Fibroblast of lung (primary cell): ENCODE data around the gene GLB1L3. TPM values are rescaled to one million over a fixed set of nuclear protein-coding genes. Genes with fewer than 3 reads are reported as not detected.

ENCODE experiments used
- DNase-seq, 2 donors: peaks; one replicate each; pipeline versions ENCODE4 v3.0.0 to v3.0.0-alpha.2; 2010; ENCODE audit warnings: low read depth in 2 of 2
- H2AFZ ChIP-seq: 2 replicates; pipeline ENCODE4 v1.5.1; 2012; ENCODE audit warnings: low read length, control low read depth, inconsistent platforms
- H3K27ac ChIP-seq: 2 replicates; pipeline ENCODE4 v1.5.1; 2011; ENCODE audit warnings: low read length, control low read depth; ENCODE audit not compliant: insufficient read depth
- H3K27me3 ChIP-seq: 2 replicates; pipeline ENCODE4 v1.5.1; 2011; ENCODE audit warnings: mild to moderate bottlenecking, low read length; ENCODE audit not compliant: control insufficient read depth, insufficient read depth
- H3K36me3 ChIP-seq: 2 replicates; pipeline ENCODE4 v1.5.1; 2011; ENCODE audit warnings: low read length; ENCODE audit not compliant: control insufficient read depth, insufficient read depth
- H3K4me1 ChIP-seq: 2 replicates; pipeline ENCODE4 v1.5.1; 2011; ENCODE audit warnings: low read length; ENCODE audit not compliant: control insufficient read depth, insufficient read depth; ENCODE audit errors: extremely low read depth
- H3K4me2 ChIP-seq: 2 replicates; pipeline ENCODE4 v1.5.1; 2011; ENCODE audit warnings: low read length, control low read depth; ENCODE audit not compliant: insufficient read depth; ENCODE audit errors: extremely low read depth
- H3K4me3 ChIP-seq, 4 experiments: fragments of 200-600 bp in 1 of 4; sonication (generic) in 1 of 4; replicated peaks in 1 of 4; 2 replicates each; pipeline ENCODE4 v1.5.1; 2011 to 2016; ENCODE audit warnings: low read length in 4 of 4, low read depth in 3 of 4, mild to moderate bottlenecking in 3 of 4, control low read depth in 2 of 4, inconsistent platforms in 1 of 4, mixed read lengths in 1 of 4; ENCODE audit not compliant: insufficient read depth in 1 of 4; ENCODE audit errors: control extremely low read depth in 1 of 4
- H3K79me2 ChIP-seq: 2 replicates; pipeline ENCODE4 v1.5.1; 2012; ENCODE audit warnings: mild to moderate bottlenecking, low read length, inconsistent platforms; ENCODE audit not compliant: control insufficient read depth, insufficient read depth
- H3K9ac ChIP-seq: 2 replicates; pipeline ENCODE4 v1.5.1; 2011; ENCODE audit warnings: mild to moderate bottlenecking, low read length, control low read depth; ENCODE audit not compliant: insufficient read depth
- H3K9me3 ChIP-seq: 2 replicates; pipeline ENCODE4 v1.5.1; 2012; ENCODE audit warnings: low read depth, low read length; ENCODE audit not compliant: control insufficient read depth, insufficient read depth
- H4K20me1 ChIP-seq: 2 replicates; pipeline ENCODE4 v1.5.1; 2011; ENCODE audit warnings: low read length; ENCODE audit not compliant: control insufficient read depth, insufficient read depth; ENCODE audit errors: extremely low read depth
- EZH2 ChIP-seq: IDR thresholded peaks from 2 replicates; pipeline ENCODE4 v1.5.1; 2012; ENCODE audit warnings: low read length, control low read depth, mild to moderate bottlenecking; ENCODE audit errors: missing control alignments
- polyA plus RNA-seq, 2 donors: library from polyadenylated mRNA; depleted of rRNA in 1 of 2; stranded (reverse) in 1 of 2; unstranded in 1 of 2; fragments of >200 nt; gene quantifications; 2 replicates each; pipeline ENCODE4 v1.2.1, GENCODE V29; 2011 to 2012; ENCODE audit warnings: missing spikeins in 1 of 2
- total RNA-seq: library from RNA; depleted of rRNA; stranded (reverse); fragments of >200 nt; gene quantifications from 2 replicates; pipeline ENCODE4 v1.2.1, GENCODE V29; 2014
- TF ChIP-seq, protein P1 (sequence below), 2 donors: IDR thresholded peaks in 1 of 2; conservative IDR thresholded peaks in 1 of 2; 1 replicate in 1 of 2; 2 replicates in 1 of 2; pipeline ENCODE4 v1.5.1; 2011 to 2012; ENCODE audit warnings: low read length in 2 of 2, control low read depth in 1 of 2, inconsistent platforms in 1 of 2, low read depth in 1 of 2, mild to moderate bottlenecking in 1 of 2

The GLB1L3 gene
- total and polyA plus RNA-seq, 2 donors (not counting 1 experiment from before 2014, with no cell fraction given): not detected

DNA sequence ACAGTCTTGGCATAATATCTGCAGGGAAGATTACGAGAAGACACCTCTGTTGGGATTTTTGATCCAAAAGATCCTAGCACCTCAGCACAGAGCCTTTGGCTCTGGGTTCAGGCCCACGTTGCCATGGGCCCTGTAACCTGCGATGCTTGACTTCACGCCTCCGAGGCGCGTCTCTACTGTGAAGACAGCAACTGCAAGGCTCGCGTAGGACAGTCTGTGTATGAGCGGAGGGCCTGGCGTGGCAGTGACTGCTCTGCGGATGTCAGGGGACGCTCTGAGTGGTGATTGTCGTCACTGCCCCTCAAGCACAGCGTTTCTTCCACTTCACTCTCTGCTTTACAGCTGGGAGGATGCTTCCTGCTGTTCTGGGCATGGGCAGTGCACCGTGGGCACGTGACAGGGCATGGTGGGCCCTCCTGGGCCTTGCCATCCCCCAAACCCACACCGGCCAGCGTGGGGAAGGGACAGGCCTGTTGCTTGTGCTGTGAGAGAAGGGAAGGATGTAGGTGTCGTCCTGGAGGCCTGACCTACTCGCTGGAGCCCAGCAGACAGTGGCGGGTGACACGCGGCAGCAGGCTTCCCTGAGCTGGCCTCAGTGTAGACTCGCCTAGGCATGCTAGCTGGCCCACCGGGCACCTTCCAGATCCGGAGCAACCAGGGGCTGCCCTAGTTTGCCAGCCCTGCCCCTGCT lies 82.1 kb downstream of the GLB1L3 start:
- Histone ChIP-seq H3K36me3 (no peaks in the 10 kb centered on the region), H3K27me3 (no peaks in the 10 kb centered on the region), H4K20me1 (no peaks in the 10 kb centered on the region), H3K79me2 (no peaks in the 10 kb centered on the region), H3K4me3 (no peak overlapping the region), H3K27ac (no peak overlapping the region), H3K4me2 (no peak overlapping the region), H2AFZ (no peak overlapping the region), H3K9ac (no peak overlapping the region), H3K4me1 (no peaks in the 10 kb centered on the region), H3K9me3 (no peaks in the 10 kb centered on the region)
- no peak for DNase-seq
- TF ChIP-seq, protein P1, sequence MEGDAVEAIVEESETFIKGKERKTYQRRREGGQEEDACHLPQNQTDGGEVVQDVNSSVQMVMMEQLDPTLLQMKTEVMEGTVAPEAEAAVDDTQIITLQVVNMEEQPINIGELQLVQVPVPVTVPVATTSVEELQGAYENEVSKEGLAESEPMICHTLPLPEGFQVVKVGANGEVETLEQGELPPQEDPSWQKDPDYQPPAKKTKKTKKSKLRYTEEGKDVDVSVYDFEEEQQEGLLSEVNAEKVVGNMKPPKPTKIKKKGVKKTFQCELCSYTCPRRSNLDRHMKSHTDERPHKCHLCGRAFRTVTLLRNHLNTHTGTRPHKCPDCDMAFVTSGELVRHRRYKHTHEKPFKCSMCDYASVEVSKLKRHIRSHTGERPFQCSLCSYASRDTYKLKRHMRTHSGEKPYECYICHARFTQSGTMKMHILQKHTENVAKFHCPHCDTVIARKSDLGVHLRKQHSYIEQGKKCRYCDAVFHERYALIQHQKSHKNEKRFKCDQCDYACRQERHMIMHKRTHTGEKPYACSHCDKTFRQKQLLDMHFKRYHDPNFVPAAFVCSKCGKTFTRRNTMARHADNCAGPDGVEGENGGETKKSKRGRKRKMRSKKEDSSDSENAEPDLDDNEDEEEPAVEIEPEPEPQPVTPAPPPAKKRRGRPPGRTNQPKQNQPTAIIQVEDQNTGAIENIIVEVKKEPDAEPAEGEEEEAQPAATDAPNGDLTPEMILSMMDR (conservative IDR thresholded peaks at IDR 0.05 in 1 of 2, IDR thresholded peaks at IDR 0.05 in 1 of 2; ENCODE audit: low read depth in 1 of 2, low read length in 2 of 2): no peak
- no peak for TF ChIP-seq EZH2

DNA sequence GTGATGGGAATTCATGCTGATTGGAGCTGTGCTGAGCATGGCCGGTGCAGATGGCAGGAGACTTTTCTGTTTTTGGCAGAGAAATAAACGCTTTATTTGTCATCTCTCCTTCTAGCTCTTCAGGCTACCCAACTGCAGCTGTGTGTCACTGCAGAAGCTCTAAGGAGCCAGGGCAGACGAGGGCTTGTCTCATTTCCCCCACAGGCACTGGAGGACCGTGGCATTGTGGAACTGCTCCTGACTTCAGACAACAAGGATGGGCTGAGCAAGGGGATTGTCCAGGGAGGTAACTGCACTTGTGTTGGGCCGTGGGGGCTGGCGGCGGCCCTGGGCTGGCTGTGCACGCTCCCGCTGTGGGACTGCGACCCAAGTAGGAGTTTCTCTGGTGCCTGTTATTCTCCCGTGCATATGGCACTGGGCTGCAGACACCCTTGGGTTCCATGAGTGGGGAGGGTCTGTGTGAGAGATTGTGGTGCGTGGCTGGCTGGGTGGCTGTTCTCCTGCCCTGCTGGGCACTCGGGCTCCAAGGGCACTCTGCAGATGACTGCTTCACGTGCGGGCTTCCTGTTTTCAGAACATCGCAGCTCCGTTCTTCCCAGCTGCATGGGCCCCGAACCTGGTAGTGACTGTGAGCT lies 82.8 kb downstream of the GLB1L3 start:
- Histone ChIP-seq H3K9ac (no peak overlapping the region), H3K36me3 (no peaks in the 10 kb centered on the region), H2AFZ (no peak overlapping the region), H3K27me3 (no peaks in the 10 kb centered on the region), H3K27ac (no peak overlapping the region), H3K4me2 (no peak overlapping the region), H4K20me1 (no peaks in the 10 kb centered on the region), H3K4me3 (no peak overlapping the region), H3K9me3 (no peaks in the 10 kb centered on the region), H3K79me2 (no peaks in the 10 kb centered on the region), H3K4me1 (no peaks in the 10 kb centered on the region)
- no peak for DNase-seq
- no peak for TF ChIP-seq EZH2
- TF ChIP-seq, protein P1 (conservative IDR thresholded peaks at IDR 0.05 in 1 of 2, IDR thresholded peaks at IDR 0.05 in 1 of 2; ENCODE audit: low read depth in 1 of 2, low read length in 2 of 2): no peak

DNA sequence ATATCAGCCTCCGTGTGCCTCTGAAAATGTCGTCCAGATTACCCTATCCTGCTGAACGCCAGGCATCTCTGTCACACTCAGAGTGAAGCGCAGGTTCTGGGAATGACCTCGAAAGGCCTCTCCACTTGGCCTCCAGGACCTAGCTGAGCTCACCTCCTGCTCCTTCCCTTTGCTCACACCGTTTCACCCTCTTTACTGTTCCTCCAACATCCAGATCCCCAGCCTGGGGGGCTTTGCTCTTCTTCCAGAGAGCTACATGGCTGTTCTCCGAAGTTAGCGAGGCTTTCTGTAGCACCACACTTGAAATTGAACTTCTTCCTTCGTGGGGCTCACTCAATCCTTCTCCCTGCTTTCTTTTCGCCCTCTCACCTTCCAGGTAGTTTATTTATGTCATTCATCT lies 83.5 kb downstream of the GLB1L3 start:
- Histone ChIP-seq H3K36me3 (no peaks in the 10 kb centered on the region), H3K27ac (no peak overlapping the region), H3K4me3 (no peak overlapping the region), H4K20me1 (no peaks in the 10 kb centered on the region), H3K9ac (no peak overlapping the region), H3K4me2 (no peak overlapping the region), H3K4me1 (no peaks in the 10 kb centered on the region), H3K27me3 (no peaks in the 10 kb centered on the region), H2AFZ (no peak overlapping the region), H3K9me3 (no peaks in the 10 kb centered on the region), H3K79me2 (no peaks in the 10 kb centered on the region)
- DNase-seq: no peak
- no peak for TF ChIP-seq EZH2
- TF ChIP-seq, protein P1 (conservative IDR thresholded peaks at IDR 0.05 in 1 of 2, IDR thresholded peaks at IDR 0.05 in 1 of 2; ENCODE audit: low read depth in 1 of 2, low read length in 2 of 2): no peak
